Measurements from ENCODE around the gene PRKCA.

PRKCA gene

GRCh38 chr17:66855204-66855603 is 552.8 kb downstream of the PRKCA start:
- no peaks in the 10 kb centered on the region for H3K9me2 ChIP-seq (replicated peaks; ENCODE audit: control insufficient read depth, low read length)
- H3K4me1 ChIP-seq (ENCODE audit: control insufficient read depth, low read length): peaks cover 8% of the 10 kb centered on the region
- H3K27me3 ChIP-seq (ENCODE audit: control insufficient read depth, low read length): peaks cover 5% of the 10 kb centered on the region
- no peak overlapping the region for H3K4me2 ChIP-seq (ENCODE audit: low read length)
- no peaks in the 10 kb centered on the region for H4K20me1 ChIP-seq (ENCODE audit: control insufficient read depth, insufficient read depth, low read depth, low read length)
- H3K4me3 ChIP-seq (ENCODE audit: low read length): no peak overlapping the region
- H3F3A ChIP-seq (ENCODE audit: control insufficient read depth, insufficient read depth): no peaks in the 10 kb centered on the region
- H3K27ac ChIP-seq (ENCODE audit: low read depth, low read length): no peak overlapping the region
- H3K36me3 ChIP-seq (ENCODE audit: control insufficient read depth, low read length): no peaks in the 10 kb centered on the region
- H3K9me3 ChIP-seq (ENCODE audit: control insufficient read depth, insufficient read depth, low read length): no peaks in the 10 kb centered on the region
- no peaks in the 10 kb centered on the region for H3K79me2 ChIP-seq (ENCODE audit: control insufficient read depth, low read length)
- peak; percentile 75 for TF ChIP-seq CTCF (IDR thresholded peaks at IDR 0.05; ENCODE audit: low read depth, low read length, poor library complexity, severe bottlenecking)
- TF ChIP-seq EZH2phosphoT487 (IDR thresholded peaks at IDR 0.05; ENCODE audit: borderline replicate concordance, low read length): no peak

- H3K9me2 ChIP-seq (replicated peaks; ENCODE audit: control insufficient read depth, low read length): no peaks in the 10 kb centered on the region
- peaks cover 5% of the 10 kb centered on the region for H3K27me3 ChIP-seq (ENCODE audit: control insufficient read depth, low read length)
These were observed 556.0 kb downstream of the PRKCA start for GRCh38 chr17:66858226-66859083.

GRCh38 chr17:66859353-66859752 is 556.9 kb downstream of the PRKCA start:
- Histone ChIP-seq H3F3A (ENCODE audit: control insufficient read depth, insufficient read depth) (no peaks in the 10 kb centered on the region), H3K9me3 (ENCODE audit: control insufficient read depth, insufficient read depth, low read length) (no peaks in the 10 kb centered on the region), H3K4me2 (ENCODE audit: low read length) (no peak overlapping the region), H3K27me3 (ENCODE audit: control insufficient read depth, low read length) (peaks cover 9% of the 10 kb centered on the region), H3K4me1 (ENCODE audit: control insufficient read depth, low read length) (no peaks in the 10 kb centered on the region), H3K36me3 (ENCODE audit: control insufficient read depth, low read length) (no peaks in the 10 kb centered on the region), H3K4me3 (ENCODE audit: low read length) (no peak overlapping the region), H3K79me2 (ENCODE audit: control insufficient read depth, low read length) (no peaks in the 10 kb centered on the region), H4K20me1 (ENCODE audit: control insufficient read depth, insufficient read depth, low read depth, low read length) (no peaks in the 10 kb centered on the region), H3K9me2 (replicated peaks; ENCODE audit: control insufficient read depth, low read length) (no peaks in the 10 kb centered on the region), H3K27ac (ENCODE audit: low read depth, low read length) (no peak overlapping the region)
- TF ChIP-seq EZH2phosphoT487 (IDR thresholded peaks at IDR 0.05; ENCODE audit: borderline replicate concordance, low read length) (no peak), CTCF (IDR thresholded peaks at IDR 0.05; ENCODE audit: low read depth, low read length, poor library complexity, severe bottlenecking) (no peak)

More at GRCh38 chr17:66858226-66859083, 556.0 kb downstream of the PRKCA start:
- Histone ChIP-seq H3K4me1 (ENCODE audit: control insufficient read depth, low read length) (no peaks in the 10 kb centered on the region), H3K36me3 (ENCODE audit: control insufficient read depth, low read length) (no peaks in the 10 kb centered on the region), H3K9me3 (ENCODE audit: control insufficient read depth, insufficient read depth, low read length) (no peaks in the 10 kb centered on the region), H3K4me3 (ENCODE audit: low read length) (no peak overlapping the region), H3F3A (ENCODE audit: control insufficient read depth, insufficient read depth) (no peaks in the 10 kb centered on the region), H3K27ac (ENCODE audit: low read depth, low read length) (no peak overlapping the region), H4K20me1 (ENCODE audit: control insufficient read depth, insufficient read depth, low read depth, low read length) (no peaks in the 10 kb centered on the region), H3K4me2 (ENCODE audit: low read length) (no peak overlapping the region), H3K79me2 (ENCODE audit: control insufficient read depth, low read length) (no peaks in the 10 kb centered on the region)
- no peak for TF ChIP-seq CTCF (IDR thresholded peaks at IDR 0.05; ENCODE audit: low read depth, low read length, poor library complexity, severe bottlenecking)
- TF ChIP-seq EZH2phosphoT487 (IDR thresholded peaks at IDR 0.05; ENCODE audit: borderline replicate concordance, low read length): no peak

Data from DOHH2 (cell line).